Brain microvascular endothelial cell (primary cell): Measurements from ENCODE around the gene ITGB2.

Experiments
- DNase-seq: peaks from one replicate; pipeline ENCODE4 v3.0.0-alpha.2; 2020
- H3K27ac ChIP-seq: fragments of 250-450 bp; sonication (Bioruptor Pico); 2 replicates; pipeline ENCODE4 v1.5.1; 2020; ENCODE audit warnings: mild to moderate bottlenecking, moderate library complexity
- H3K27me3 ChIP-seq: fragments of 250-450 bp; sonication (Bioruptor Pico); replicated peaks from 2 replicates; pipeline ENCODE4 v1.5.1; 2020; ENCODE audit warnings: mild to moderate bottlenecking
- H3K36me3 ChIP-seq: fragments of 250-450 bp; sonication (Bioruptor Pico); replicated peaks from 2 replicates; pipeline ENCODE4 v1.5.1; 2020; ENCODE audit warnings: mild to moderate bottlenecking
- H3K4me3 ChIP-seq: 2 replicates; pipeline ENCODE4 v1.5.1; 2011; ENCODE audit warnings: low read depth, mild to moderate bottlenecking, control low read depth, low read length, moderate library complexity
- CTCF ChIP-seq: IDR thresholded peaks from 2 replicates; pipeline ENCODE4 v1.5.1; 2011; ENCODE audit warnings: low read depth, mild to moderate bottlenecking, moderate library complexity, low read length, control low read depth, inconsistent platforms; ENCODE audit errors: missing control alignments
- in situ Hi-C: cut with HindIII; loops from 2 replicates; pipeline ENCODE4 v1.10.0; 2017; ENCODE audit warnings: low sequenced_read_pairs, low pct_ligation_motif_present

ITGB2 gene

GRCh38 chr21:44842087-44842486 is 78.6 kb downstream of the ITGB2 start:
- peaks cover 19% of the 10 kb centered on the region for H3K27me3 ChIP-seq
- H3K36me3 ChIP-seq = no peaks in the 10 kb centered on the region
- no peak overlapping the region for H3K27ac ChIP-seq
- DNase-seq = no peak
- H3K4me3 ChIP-seq = no peak overlapping the region
- TF ChIP-seq CTCF = no peak
- in situ Hi-C loops = no loop called here

GRCh38 chr21:44840771-44841170 is 79.9 kb downstream of the ITGB2 start:
- Histone ChIP-seq H3K27ac (no peak overlapping the region), H3K4me3 (no peak overlapping the region), H3K36me3 (no peaks in the 10 kb centered on the region), H3K27me3 (peaks cover 22% of the 10 kb centered on the region)
- in situ Hi-C loops = no loop called here
- DNase-seq = no peak
- TF ChIP-seq CTCF = no peak

- Histone ChIP-seq H3K36me3 (no peaks in the 10 kb centered on the region), H3K4me3 (no peak overlapping the region), H3K27ac (no peak overlapping the region), H3K27me3 (peaks cover 18% of the 10 kb centered on the region)
- no peak for DNase-seq
- in situ Hi-C loops = no loop called here
- TF ChIP-seq CTCF = no peak
Measured at GRCh38 chr21:44838951-44839350, 81.7 kb downstream of the ITGB2 start.

GRCh38 chr21:44838039-44838895 is 82.4 kb downstream of the ITGB2 start:
- DNase-seq = no peak
- in situ Hi-C loops = no loop called here
- TF ChIP-seq CTCF = no peak

GRCh38 chr21:44837537-44837936 is 83.2 kb downstream of the ITGB2 start:
- DNase-seq = no peak
- in situ Hi-C loops = no loop called here
- Histone ChIP-seq H3K27me3 (peaks cover 10% of the 10 kb centered on the region), H3K36me3 (no peaks in the 10 kb centered on the region), H3K27ac (no peak overlapping the region), H3K4me3 (no peak overlapping the region)
- no peak for TF ChIP-seq CTCF

More at GRCh38 chr21:44838039-44838895, 82.4 kb downstream of the ITGB2 start:
- Histone ChIP-seq H3K36me3 (no peaks in the 10 kb centered on the region), H3K4me3 (no peak overlapping the region), H3K27me3 (peaks cover 15% of the 10 kb centered on the region), H3K27ac (no peak overlapping the region)
